Activated naive CD4-positive, alpha-beta T cell treated with anti-CD3 and anti-CD28 coated beads, Interleukin-2, amount 50 U/mL, for 16 hours (primary cell): Measurements from ENCODE around the gene EML1.

Experiments used
- DNase-seq: peaks from one replicate; pipeline ENCODE4 v3.0.0-alpha.2; 2020

EML1 gene

DNA sequence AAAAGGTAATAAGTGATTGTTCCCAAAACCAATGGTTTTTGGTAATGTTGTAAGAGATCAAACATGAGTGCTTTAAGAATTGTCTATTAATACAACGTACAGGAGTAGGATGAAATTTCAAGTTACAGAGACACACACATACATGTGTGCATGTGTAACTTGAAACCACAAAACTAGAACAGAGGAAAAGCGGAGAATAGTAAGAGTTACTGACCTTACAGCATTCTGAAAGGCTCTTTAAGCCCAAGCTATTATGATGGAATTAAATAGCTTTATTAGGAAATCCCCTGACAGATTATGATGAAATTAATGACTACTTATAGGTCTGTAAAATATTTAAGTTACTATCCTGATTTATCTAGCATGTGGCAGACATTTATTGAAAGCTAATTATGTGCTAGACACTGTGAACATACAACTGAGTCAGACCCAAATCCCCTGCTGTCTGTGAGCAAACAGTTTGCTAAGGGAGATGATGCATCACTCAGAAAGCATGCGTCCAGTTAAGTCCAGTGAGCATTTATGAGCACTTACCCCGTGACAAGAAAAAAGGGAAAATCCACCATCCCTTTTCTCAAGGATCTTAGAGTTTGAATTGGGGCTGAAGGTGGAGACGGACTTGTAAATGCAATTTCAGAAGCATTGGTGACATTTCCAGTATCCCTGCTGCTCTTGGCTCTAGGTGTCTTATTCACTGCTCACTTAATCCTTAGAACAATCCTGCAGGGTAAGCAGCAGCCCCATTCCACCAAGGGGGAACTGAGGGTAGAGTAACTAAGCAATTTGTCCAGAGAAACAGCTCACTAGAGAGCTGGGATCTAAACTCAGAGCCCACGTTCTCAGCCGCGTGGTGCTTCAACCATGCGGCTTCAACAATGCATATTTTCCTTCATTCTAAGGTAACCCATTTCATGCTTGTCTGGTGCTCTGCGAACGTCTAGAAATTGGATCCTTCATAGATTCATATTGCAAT, 117.4 kb downstream of the EML1 start:
- no peak for DNase-seq

DNA sequence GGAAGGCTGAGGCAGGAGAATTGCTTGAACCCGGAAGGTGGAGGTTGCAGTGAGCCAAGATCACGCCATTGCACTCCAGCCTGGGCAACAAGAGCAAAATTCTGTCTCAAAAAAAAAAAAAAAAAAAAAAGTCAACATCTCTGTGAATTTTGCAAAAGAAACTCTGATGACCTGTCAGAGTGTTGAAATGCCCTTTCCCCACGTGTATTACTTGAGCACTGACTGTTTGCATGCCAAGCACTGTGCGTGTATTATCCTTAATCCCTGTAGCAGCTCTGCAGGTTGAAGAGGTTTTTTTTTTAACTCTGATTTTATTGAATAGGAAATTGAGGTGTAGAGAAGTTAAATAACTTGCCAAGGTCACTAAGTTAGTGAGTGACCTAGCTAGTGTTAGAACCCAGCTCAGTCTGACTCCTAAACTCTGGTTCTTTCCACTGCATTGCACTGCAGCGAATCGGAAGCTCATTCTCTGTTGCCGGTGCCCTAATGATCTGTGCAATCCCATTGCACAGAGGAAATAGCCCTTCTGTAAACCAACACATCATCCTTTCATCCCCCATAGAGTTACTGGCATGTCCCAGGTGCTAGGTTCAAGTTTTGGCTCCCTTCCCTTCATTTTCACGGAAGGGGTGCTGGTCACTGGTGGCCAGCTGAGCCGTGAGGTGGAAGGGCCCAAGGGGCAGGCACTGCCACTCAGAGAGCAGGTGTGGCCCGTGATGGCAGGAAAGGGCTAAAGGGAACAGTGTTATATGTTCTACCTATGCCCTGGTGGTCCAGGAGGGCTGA, 122.3 kb downstream of the EML1 start:
- DNase-seq = no peak

DNA sequence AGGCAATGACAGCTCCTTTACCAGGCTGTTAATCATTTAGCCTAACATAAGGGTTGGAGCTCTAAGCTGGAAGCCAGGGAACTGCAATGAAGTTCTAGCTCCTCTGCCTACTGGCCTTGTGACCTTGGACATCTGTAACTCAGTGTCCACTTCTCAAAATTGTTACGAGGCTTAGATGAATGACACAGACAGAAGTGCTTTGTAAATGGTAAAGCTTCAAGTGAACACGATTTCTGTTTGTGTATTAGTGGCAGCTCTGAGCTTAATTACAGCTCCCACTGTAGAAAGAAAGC, 122.8 kb downstream of the EML1 start:
- no peak for DNase-seq

DNA sequence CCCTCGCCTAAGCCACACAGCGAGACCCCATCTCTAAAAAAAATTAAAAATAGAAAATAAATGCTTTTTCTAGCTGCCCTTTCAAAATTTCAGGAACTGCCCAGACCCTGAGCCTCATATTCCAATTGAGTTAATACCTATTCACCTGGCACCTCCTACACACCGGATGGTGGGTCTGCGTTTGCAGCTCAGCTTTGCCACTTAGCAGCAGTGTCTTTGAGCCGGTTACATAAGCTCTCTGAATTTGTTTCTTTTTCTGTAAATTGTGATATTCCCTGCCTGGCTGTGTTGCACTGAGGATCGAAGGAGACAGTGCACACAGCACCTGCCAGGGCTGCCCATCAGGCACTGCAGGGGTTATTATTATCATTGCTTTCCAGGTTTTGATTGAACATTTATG, 125.6 kb downstream of the EML1 start:
- DNase-seq = no peak

DNA sequence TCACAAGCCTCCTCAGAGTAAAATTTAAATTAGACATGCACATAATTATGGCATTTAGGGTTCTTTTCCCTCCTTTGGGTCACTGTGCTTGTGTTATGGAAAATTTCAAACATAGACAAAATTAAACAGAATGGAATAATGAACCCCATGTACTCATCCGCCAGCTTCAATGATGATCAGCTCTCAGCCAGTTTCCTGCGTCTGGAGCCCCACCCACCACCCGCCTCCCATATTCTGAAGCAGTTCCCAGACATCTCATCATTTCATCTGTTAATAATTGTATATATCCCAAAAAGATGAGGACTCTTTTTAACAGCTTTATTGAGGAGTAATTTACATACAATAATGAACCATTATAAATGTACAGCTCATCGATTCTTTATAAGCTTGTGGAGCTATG, 128.2 kb downstream of the EML1 start:
- DNase-seq = no peak

DNA sequence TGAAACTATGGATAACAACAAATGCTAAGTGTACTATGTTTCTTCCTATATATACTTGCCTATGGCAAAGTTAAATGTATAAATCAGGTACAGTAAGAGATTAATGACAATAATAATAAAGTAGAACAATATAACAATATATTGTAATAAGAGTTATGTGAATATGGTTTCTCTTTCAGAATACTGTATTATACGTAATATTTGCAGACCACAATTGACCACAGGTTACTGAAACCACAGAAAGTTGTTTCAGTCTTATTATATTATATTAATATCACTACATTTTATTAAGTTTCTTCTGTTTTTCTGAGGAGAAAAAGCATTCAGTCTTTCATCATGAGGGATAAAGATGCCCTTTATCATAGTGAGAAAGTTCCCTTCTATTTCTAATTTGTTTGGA, 131.2 kb downstream of the EML1 start:
- no peak for DNase-seq

DNA sequence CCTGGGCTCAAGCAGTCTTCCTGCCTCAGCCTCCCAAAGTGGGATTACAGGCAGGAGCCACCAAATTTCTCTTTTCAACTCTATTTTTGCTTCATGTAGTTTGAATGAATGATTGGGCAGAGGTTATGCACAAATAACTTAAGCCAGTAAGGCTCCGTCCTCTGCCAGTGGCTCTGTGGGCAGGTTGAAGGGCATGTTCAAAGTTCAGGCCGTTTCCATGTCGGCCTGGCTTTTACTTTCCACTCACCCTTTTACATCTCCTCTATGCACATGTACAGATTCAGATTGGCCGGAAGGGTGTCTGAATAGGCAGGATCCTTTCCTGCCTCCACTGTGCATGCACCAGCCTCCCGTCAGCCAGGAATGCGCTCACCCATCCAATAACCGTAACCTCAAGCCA, 132.3 kb downstream of the EML1 start:
- DNase-seq = no peak

DNA sequence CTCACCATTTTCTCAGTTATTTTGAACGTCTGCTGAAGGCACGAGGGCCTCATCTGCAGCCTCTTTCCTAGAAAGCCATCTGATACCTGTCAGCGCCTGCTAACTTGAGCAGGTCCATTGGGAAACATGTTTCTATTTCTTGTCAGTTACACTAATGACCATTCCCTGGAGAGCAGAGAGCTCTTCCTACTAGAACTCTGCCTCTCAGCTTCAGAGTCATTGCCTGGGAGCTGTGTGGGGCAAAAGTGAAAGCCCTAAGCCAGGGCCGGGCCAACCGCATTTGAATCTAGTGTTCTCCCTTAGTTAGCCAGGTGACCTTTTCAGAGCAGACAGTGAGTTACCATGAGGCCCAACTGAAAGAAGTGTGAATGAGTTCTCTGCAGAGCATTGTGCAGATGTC, 135.8 kb downstream of the EML1 start:
- no peak for DNase-seq

DNA sequence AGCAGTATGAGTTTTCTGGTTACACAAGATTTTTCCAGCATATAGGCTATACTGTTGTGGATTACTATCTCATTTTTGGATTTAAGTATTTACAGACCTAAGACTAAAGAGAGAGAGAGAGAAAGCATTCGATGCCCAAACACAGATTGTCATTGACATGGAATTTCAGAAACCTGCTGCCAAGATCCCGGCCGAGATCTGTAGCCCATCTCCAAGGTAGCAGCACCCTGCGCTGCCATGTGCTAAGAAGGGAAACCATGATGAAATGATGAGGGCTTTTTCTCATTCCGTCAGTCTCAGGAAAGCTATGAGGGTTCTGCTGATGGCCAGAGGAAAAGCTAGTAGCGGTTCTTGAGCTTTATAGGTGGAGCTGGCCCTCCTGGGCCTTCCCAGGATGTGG, 136.4 kb downstream of the EML1 start:
- DNase-seq = no peak

DNA sequence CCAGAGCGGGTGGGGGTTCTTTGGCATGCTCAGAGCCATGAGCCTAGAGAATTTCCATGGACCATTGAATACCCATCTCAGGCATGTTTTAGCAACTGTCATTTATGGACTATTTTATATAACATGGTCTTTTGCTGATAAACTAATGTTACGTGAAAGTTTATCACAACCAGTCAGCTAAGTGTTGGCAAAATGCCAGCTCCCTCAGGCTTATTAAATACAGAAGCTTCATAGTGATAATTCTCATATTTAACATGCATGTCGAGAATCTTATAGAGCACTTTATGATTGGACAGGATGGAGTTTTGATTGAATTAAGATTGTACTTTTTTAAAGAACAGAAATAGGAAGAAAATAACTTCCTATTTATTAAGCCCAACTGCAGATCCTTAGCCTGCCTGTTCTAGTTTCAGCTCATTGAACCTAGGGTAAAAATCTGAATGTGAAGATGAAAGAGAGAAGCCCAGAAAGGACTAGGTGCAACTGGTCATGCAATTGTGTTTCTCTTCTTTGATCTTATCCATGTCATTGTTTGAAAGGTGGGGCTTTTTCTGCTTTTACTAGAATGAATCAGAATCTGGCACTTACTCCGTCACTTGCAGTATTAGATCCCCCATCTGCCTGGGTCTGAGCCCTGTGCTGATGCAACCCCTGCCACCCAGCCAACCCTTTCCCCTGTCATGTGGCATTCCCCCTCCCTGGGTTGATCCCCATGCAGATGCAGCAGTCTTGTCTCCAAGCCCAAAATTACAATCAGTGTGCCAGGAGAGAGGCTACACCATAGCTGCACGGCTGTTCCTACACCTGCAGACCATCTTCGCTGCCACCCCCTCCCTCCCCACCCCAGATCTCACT, 137.4 kb downstream of the EML1 start:
- DNase-seq = no peak

DNA sequence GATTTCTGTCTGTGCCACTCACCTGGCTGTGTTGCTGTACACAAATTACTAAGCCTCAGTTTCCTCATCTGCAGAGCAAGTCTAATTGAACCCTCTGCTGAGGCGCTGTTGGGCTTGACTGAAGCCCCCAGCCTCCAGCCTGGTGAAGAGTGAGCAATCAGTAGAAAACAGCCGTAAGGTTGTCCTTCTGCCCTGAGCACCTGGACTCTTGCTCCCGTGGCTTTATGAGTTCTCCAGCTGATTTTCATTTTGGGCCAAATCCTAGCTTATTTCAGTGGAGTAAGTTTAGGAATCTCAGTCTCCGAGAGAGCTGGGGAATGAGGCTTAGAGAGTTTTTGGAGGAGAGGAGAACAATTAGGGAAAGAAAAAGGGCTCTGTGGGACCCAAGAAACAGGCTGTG, 138.1 kb downstream of the EML1 start:
- DNase-seq = no peak

DNA sequence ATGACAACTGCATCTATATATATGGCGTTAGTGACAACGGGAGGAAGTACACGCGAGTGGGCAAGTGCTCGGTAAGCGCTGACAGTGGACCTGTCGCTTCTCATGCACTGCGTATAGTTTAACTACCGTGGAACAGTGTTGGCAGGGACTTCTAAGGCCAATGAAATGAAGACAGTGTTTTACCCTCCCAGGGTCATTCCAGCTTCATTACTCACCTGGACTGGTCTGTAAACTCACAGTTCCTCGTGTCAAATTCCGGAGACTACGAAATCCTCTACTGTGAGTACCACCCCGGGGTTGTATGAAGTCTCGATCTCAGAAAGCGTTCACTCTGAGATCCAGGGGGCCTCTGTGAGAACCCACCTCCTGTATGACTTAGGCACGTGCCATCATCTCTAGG, 142.8 kb downstream of the EML1 start:
- DNase-seq = no peak

DNA sequence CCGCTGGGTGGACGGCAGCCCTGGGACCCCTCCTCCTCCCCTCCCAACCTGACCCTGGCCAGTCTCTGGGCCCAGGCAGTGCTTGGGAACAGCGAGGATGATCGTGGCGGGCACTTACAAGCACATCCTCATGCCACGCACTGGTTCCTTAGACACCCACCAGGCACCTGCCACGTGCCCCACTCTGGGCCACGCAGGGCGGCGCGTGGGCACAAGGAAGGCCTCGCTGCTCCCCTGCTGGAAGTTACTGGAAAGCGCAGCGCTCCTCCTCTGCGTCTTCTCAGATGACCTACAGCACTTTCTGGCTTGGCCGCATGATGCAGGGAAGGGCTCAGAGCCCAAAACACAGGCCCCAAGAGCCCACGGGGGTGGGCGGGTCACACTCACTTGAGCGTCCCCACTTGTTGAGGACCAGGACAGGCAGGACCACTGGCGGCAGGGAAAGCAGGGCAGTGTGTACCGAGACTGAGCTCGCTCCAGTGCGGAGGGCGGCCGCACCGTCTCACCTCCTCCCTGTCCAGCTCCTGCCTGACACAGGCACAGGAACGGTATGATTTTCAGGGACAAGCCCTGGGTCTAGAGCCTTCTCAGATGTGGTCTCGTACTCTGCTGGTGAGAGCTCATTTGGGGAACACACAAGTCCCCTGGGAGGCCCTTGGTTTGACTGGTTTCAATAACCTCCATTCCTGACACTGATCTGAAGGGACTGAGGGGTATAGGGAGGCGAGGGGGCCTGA, 143.7 kb downstream of the EML1 start:
- DNase-seq = no peak

DNA sequence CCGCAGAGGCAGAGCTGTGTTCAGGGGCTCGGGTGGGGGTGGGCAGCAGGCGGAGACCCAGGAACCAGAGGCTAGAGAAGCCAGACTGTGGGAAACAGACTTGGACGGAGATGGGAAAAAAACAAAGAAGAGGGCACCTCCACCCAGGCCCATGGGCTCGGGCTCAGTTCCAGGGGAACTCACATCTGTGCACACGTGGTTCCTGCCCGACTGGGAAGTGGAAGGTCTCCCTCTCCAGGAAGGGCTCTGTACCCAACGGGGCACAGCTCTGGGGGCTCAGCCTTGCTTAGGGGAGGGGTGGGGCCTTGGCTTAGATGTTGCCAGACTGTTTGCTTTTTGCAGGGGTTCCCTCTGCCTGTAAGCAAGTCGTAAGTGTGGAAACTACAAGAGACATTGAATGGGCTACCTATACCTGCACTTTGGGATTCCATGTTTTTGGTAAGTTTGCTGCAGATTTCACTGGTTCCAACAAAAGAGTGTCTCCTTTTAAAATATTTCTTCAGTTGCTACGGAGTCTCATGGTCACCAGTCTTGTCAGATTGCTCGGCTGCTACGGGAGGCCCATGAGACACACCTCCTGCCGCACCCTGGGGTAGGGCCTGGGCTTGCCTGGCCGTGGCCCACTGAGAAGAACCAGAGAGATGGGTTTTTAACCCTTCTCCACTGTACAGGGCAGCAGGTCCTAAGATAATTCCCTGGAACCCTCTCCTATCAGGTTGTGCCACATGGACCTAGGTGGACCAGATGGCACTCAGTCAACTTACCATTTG, 144.4 kb downstream of the EML1 start:
- no peak for DNase-seq

DNA sequence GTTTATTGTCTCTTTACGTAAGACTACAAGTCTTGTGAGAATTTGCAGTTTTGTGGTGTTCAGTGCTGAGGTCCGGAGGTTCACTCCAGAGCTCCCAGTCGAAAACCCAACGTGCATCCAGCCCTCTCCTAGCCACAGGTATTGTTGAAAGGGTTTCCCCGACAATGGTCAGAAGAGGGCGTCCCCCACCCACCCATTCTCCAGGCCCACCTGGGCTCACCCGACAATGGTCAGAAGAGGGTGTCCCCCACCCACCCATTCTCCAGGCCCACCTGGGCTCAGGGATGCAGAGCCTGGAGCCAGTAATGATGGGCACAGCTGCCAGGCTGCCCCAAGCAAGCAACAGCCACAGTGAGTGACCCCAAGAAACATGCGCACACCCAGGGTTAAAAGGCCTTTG, 145.2 kb downstream of the EML1 start:
- no peak for DNase-seq

DNA sequence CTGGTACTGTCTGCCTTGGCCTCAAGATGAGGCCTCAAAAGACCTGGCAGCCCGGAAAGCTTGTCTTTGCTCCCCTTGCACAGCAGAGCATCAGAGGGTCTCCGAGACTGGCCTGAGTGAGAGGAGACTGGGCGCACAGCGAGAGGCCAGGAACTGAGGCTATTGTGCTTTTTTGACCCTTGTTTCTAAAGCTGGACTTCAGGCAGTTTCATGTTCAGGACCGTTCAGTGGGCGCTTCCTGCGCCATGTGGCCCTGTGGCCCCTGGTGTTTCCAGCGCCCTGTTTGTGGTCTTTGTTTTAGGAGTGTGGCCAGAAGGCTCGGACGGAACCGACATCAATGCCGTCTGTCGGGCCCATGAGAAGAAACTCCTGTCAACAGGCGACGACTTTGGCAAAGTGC, 145.7 kb downstream of the EML1 start:
- no peak for DNase-seq

DNA sequence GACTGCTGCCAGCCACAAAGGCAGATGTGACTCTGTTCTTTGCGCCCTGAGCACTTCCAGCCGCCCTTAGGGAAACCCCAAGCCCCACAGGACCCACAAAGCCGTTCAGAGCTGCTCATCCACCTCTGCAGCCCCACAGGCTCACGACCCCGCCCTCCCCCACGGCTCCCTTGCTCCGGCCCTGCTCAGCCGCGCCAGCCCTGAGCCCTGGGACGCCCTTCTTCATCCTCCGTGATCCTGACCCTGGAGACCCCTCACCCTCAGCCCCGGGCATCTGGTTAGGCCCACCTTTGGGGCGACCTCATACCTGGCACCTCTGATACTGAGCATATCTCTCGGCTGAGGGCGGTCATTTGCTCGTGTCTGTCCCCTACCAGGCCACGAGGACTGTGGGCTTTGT, 146.2 kb downstream of the EML1 start:
- no peak for DNase-seq

DNA sequence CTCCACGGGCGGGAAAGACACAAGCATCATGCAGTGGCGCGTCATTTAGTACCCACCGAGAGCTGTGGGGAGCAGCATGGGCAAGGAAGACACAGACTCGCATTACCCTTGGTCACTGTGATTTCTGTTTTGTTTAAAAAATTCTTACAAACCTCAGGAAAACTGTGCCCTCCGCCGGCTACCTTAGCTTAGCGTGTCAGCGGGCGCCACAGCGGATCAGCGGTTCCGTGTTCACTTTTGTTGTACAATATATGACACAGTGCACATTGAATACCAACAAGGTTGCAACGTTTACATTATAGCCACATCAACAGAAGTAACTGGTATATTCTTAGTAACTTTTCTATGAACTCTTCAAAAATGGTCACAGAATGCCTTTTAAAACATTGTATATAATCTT, 146.9 kb downstream of the EML1 start:
- no peak for DNase-seq

DNA sequence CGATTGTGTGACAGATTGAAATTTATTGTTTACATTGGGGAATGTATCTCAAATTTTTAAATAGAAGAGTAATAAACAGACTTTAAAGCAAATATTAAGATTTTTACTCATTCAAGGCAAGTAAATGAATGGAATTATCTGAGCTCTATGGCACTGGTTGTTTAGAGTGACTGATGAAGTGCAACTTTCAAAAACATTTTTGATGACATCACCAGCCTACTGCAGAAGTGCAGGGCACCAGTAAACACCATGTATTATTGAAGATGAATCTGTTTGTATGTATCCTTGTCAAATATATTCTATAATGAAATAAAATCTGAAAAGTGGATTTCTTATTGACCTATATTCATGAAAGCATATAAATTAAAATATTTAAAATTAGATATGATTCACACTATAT, 148.0 kb downstream of the EML1 start:
- no peak for DNase-seq

DNA sequence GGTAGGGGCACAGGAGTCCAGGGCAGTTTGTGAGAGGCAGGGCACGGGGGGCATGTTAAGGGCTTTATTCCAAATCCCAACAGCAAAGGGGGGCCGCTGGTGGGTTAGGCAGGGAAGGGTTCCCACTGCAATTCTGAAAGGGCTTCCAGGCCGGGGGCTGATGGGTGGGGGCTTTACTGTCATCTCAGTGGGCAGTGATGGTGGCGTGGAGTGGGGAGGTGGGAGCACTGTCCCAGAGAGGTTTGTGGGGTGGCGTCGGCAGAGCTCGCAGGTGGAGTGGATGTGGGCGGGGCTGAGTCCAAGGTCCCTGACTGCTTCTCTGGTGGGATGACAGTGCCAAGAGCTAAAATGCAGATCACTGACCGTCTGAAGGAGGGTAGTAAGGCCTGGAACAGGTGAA, 150.4 kb downstream of the EML1 start:
- DNase-seq = no peak

DNA sequence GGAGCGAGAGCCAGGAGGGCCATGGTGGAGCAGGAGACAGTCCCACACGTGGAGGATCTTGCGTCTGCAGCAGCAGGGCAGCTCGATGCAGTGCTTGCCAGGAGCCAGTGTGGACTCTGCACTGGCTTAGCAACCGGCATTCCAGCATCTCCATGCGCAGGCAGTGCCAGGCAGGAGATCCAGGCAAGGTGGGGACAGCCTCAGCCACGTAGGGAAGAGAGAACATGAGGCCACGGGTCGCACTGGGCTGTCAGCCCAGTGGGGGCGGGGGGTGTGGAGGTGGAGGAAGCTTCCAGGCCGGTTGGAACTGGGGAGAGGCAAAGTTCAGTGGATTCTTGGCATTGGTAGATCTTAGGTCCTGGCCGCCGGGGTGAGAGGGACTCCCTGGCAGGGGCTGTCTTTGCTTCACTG, 151.0 kb downstream of the EML1 start:
- no peak for DNase-seq
